ENCODE measurements around the gene STK36. TPM values are rescaled to one million over a fixed set of nuclear protein-coding genes. Genes with fewer than 3 reads are reported as not detected.

Gene STK36
- total RNA-seq, 1 experiment from 2014 or later = 38.7 TPM

- Histone ChIP-seq H3K79me1 (ENCODE audit: insufficient read depth, low read depth, low read length, poor library complexity, severe bottlenecking) (no peaks in the 10 kb centered on the region), H2AFZ (ENCODE audit: low read length) (no peak overlapping the region), H3K4me1 (ENCODE audit: insufficient read depth, low read length) (peaks cover 2% of the 10 kb centered on the region; the same call in 1 of the 2 replicates), H3T11ph (ENCODE audit: low read length) (no peak overlapping the region), H2BK20ac (ENCODE audit: low read depth, low read length, poor library complexity, severe bottlenecking) (no peak overlapping the region), H4K20me1 (ENCODE audit: control insufficient read depth, insufficient read depth, insufficient read length) (no peaks in the 10 kb centered on the region), H4K5ac (ENCODE audit: insufficient read length, low read depth, low read length) (no peak overlapping the region), H3K18ac (ENCODE audit: insufficient read length, low read depth, low read length) (no peak overlapping the region), H2AK5ac (ENCODE audit: insufficient read length, low read length) (no peak overlapping the region), H3K23me2 (ENCODE audit: insufficient read length, low read depth, low read length, poor library complexity, severe bottlenecking) (peaks cover 8% of the 10 kb centered on the region), H2BK15ac (ENCODE audit: low read depth, low read length) (no peak overlapping the region), H3K14ac (ENCODE audit: insufficient read depth, low read length) (no peak overlapping the region), H2BK120ac (ENCODE audit: low read depth, low read length, poor library complexity, severe bottlenecking) (no peak overlapping the region), H3K9ac (ENCODE audit: extremely low read depth, insufficient read length, low read length) (no peak overlapping the region), H3K9me3 (ENCODE audit: control insufficient read depth, low read depth, low read length) (no peaks in the 10 kb centered on the region), H4K91ac (ENCODE audit: insufficient read length, low read depth, low read length) (no peak overlapping the region), H3K23ac (ENCODE audit: insufficient read length, low read depth, low read length) (no peak overlapping the region), H3K56ac (ENCODE audit: insufficient read length, low read depth, low read length) (no peak overlapping the region), H3K27ac (ENCODE audit: insufficient read length, low read depth, low read length) (no peak overlapping the region), H2BK5ac (ENCODE audit: insufficient read length, low read length) (no peak overlapping the region), H3K27me3 (ENCODE audit: insufficient read depth, low read length) (no peaks in the 10 kb centered on the region), H3K4ac (ENCODE audit: low read depth, low read length) (no peak overlapping the region), H3K4me2 (ENCODE audit: insufficient read depth, insufficient read length, low read length) (no peak overlapping the region), H3K79me2 (ENCODE audit: insufficient read depth, low read length) (no peaks in the 10 kb centered on the region), H2BK12ac (ENCODE audit: insufficient read length, low read depth, low read length) (no peak overlapping the region), H4K8ac (replicated peaks; ENCODE audit: insufficient read length, low read depth, low read length) (no peak overlapping the region)
- no peak overlapping the region for H3K27ac Mint-ChIP-seq
- DNase-seq = no peak
- no peaks in the 10 kb centered on the region for H3K9me3 Mint-ChIP-seq
- no CpG with 5 or more reads among the region's 15 CpGs for WGBS (ENCODE audit: extremely low coverage, insufficient read length, low lambda C conversion rate)
- no peaks in the 10 kb centered on the region for H3K27me3 Mint-ChIP-seq (ENCODE audit: low read depth)
- peaks cover 7 to 9% of the 10 kb centered on the region in 2 experiments for H3K4me1 Mint-ChIP-seq
- TF ChIP-seq CTCF (conservative IDR thresholded peaks at IDR 0.05) = no peak
- peaks cover 33 to 62% (median 58%) of the 10 kb centered on the region in 3 experiments for H3K36me3 Mint-ChIP-seq (ENCODE audit: insufficient read depth in 1 of 3, low read depth in 3 of 3)
- no peak overlapping the region for H3K4me3 Mint-ChIP-seq
These were observed 8.0 kb upstream of the STK36 start for GRCh38 chr2:218663901-218664300.

Measured in H9 (cell line).